ENCODE measurements around the gene RNF114. TPM values are rescaled to one million over a fixed set of nuclear protein-coding genes. Genes with fewer than 3 reads are reported as not detected.

The RNF114 gene
- total and polyA plus RNA-seq, 2 experiments from 2014 or later = 65.8 to 93.7 TPM

DNA sequence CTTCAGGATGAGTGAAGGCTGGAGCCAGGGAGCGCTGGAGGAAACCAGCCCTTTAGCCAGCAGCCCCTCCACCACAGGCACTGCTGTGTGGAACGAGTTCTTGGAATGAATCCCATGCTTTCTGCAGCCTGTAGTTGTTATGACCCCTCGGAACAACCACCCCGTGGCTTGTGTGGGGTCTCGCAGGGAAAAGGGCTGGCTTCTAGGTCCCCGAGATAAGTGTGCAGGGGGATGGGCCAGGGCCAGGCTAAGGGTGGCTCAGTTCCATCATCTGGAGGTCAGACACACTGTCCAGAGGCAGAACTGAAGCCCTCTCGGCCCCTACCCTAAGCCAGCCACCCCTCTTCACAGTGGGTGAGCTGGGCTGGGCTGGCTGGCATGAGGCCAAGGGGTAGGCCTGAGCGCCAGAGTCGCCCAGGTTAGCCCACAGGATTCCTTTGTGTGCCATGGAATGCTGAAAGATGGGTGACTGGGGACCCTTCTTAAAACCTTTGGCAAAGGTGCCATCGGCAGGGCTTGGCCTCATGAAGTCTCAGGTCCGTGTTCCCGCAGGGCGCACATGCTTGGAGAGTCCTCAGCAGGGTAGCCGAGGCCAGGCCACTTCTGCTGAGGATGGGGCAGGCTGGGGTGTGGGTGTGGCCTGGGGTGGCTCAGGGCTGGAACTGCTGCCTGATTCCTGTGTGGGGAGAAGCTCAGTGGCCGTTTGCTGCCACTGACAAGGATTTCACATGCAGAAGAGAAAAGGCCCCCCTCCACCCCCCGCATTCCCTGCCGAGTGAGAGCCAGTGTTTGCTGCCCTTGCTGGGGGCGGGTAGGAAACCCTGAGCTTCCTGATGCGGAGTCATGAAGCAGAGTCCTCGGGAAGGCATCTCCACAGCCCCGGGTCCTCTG, 45.5 kb upstream of the RNF114 start:
- no peak overlapping the region for H3K4me2 ChIP-seq
- H3K79me2 ChIP-seq = no peaks in the 10 kb centered on the region
- DNase-seq (ENCODE audit: low spot score) = no peak
- no peaks in the 10 kb centered on the region for H3K4me1 ChIP-seq (ENCODE audit: insufficient read depth)
- H2AFZ ChIP-seq = no peak overlapping the region
- no peaks in the 10 kb centered on the region for H3K36me3 ChIP-seq (replicated peaks; ENCODE audit: insufficient read depth, low read depth)
- H3K9me2 ChIP-seq (replicated peaks; ENCODE audit: insufficient read depth) = no peaks in the 10 kb centered on the region
- no peak overlapping the region for H3K27ac ChIP-seq
- H3K9me3 ChIP-seq (ENCODE audit: low read depth) = no peaks in the 10 kb centered on the region
- 74% methylated on average over 21 of the region's 21 CpGs for WGBS (ENCODE audit: low lambda C conversion rate, missing lambda C conversion rate)
- TF ChIP-seq, protein P1, sequence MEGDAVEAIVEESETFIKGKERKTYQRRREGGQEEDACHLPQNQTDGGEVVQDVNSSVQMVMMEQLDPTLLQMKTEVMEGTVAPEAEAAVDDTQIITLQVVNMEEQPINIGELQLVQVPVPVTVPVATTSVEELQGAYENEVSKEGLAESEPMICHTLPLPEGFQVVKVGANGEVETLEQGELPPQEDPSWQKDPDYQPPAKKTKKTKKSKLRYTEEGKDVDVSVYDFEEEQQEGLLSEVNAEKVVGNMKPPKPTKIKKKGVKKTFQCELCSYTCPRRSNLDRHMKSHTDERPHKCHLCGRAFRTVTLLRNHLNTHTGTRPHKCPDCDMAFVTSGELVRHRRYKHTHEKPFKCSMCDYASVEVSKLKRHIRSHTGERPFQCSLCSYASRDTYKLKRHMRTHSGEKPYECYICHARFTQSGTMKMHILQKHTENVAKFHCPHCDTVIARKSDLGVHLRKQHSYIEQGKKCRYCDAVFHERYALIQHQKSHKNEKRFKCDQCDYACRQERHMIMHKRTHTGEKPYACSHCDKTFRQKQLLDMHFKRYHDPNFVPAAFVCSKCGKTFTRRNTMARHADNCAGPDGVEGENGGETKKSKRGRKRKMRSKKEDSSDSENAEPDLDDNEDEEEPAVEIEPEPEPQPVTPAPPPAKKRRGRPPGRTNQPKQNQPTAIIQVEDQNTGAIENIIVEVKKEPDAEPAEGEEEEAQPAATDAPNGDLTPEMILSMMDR (IDR thresholded peaks at IDR 0.05; ENCODE audit: poor library complexity) = no peak
- TF ChIP-seq EZH2 (IDR thresholded peaks at IDR 0.05; ENCODE audit: borderline replicate concordance) (no peak), EZH2phosphoT487 (IDR thresholded peaks at IDR 0.05; ENCODE audit: low read depth, severe bottlenecking, unreplicated experiment) (no peak)
- no peaks in the 10 kb centered on the region for H4K20me1 ChIP-seq (ENCODE audit: insufficient read depth, poor library complexity, severe bottlenecking)
- H3K27me3 ChIP-seq = no peaks in the 10 kb centered on the region
- no peak overlapping the region for H3K4me3 ChIP-seq

DNA sequence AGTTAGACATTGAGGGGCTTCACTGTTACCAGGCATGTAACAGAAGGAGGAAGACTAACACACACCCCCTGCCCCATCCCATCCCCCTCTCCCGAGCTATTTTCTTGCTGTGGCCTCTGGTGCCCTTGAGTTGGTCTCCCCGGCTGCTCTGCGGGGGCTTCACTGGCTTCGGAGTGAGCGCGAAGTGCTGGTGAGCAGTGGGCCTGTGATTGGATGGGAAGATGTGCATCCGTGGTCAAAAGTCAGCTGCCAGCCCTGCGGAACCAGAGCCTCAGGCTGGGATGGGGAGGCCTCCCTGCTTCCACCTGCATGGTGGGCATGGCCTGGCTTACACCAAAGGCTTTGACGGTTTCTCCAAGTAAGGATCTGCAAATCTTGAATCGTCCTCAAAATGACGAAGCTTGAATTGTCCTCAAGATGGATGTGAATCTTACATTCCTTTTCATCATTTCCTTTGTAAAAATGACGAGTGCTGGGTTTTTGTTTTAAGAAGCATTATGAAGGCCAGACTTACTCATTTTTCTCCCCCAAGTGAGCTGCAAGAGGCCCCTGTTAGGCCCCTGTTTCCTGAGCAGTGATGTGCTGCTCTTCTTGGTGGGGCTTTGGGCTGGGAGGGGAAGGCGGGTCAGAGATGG, 44.6 kb upstream of the RNF114 start:
- Histone ChIP-seq H3K4me1 (ENCODE audit: insufficient read depth) (no peaks in the 10 kb centered on the region), H3K36me3 (replicated peaks; ENCODE audit: insufficient read depth, low read depth) (no peaks in the 10 kb centered on the region), H4K20me1 (ENCODE audit: insufficient read depth, poor library complexity, severe bottlenecking) (no peaks in the 10 kb centered on the region), H3K9me2 (replicated peaks; ENCODE audit: insufficient read depth) (no peaks in the 10 kb centered on the region), H3K9me3 (ENCODE audit: low read depth) (no peaks in the 10 kb centered on the region), H3K27ac (no peak overlapping the region), H3K79me2 (no peaks in the 10 kb centered on the region), H2AFZ (no peak overlapping the region), H3K4me2 (no peak overlapping the region), H3K4me3 (no peak overlapping the region), H3K27me3 (no peaks in the 10 kb centered on the region)
- TF ChIP-seq EZH2phosphoT487 (IDR thresholded peaks at IDR 0.05; ENCODE audit: low read depth, severe bottlenecking, unreplicated experiment) (no peak), EZH2 (IDR thresholded peaks at IDR 0.05; ENCODE audit: borderline replicate concordance) (no peak)
- TF ChIP-seq, protein P1 (IDR thresholded peaks at IDR 0.05; ENCODE audit: poor library complexity) = no peak
- DNase-seq (ENCODE audit: low spot score) = no peak
- WGBS (ENCODE audit: low lambda C conversion rate, missing lambda C conversion rate) = 86% methylated on average over 13 of the region's 13 CpGs

DNA sequence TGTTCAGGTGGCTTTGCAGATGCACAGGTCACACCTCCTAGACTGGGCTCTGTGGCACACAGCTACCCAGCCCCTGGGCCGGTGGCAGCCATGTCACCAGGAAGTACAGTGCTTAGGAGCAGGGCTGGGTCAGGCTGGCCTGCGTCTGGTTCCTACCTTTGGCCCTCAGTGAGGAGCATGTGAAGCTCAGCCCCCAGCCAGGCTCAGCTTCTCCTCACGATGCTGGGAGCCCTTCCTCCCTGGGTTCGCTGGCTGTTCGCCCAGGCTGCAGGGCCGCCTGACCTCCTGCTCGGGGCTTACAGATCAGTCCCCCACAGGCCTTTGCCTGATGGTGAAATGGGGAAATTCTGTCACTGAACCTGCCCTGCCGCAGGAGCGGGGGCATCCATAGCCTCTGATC, 43.9 kb upstream of the RNF114 start:
- H3K4me2 ChIP-seq = no peak overlapping the region
- no peaks in the 10 kb centered on the region for H3K79me2 ChIP-seq
- H3K27me3 ChIP-seq = no peaks in the 10 kb centered on the region
- no peaks in the 10 kb centered on the region for H4K20me1 ChIP-seq (ENCODE audit: insufficient read depth, poor library complexity, severe bottlenecking)
- no peak overlapping the region for H2AFZ ChIP-seq
- no peaks in the 10 kb centered on the region for H3K9me2 ChIP-seq (replicated peaks; ENCODE audit: insufficient read depth)
- no peaks in the 10 kb centered on the region for H3K36me3 ChIP-seq (replicated peaks; ENCODE audit: insufficient read depth, low read depth)
- no peaks in the 10 kb centered on the region for H3K9me3 ChIP-seq (ENCODE audit: low read depth)
- 88% methylated on average over 9 of the region's 9 CpGs for WGBS (ENCODE audit: low lambda C conversion rate, missing lambda C conversion rate)
- no peak overlapping the region for H3K27ac ChIP-seq
- TF ChIP-seq, protein P1 (IDR thresholded peaks at IDR 0.05; ENCODE audit: poor library complexity) = no peak
- TF ChIP-seq EZH2phosphoT487 (IDR thresholded peaks at IDR 0.05; ENCODE audit: low read depth, severe bottlenecking, unreplicated experiment) (no peak), EZH2 (IDR thresholded peaks at IDR 0.05; ENCODE audit: borderline replicate concordance) (no peak)
- H3K4me1 ChIP-seq (ENCODE audit: insufficient read depth) = no peaks in the 10 kb centered on the region
- DNase-seq (ENCODE audit: low spot score) = no peak
- H3K4me3 ChIP-seq = no peak overlapping the region
